ENCODE measurements around the gene ORC3. TPM values are rescaled to one million over a fixed set of nuclear protein-coding genes. Genes with fewer than 3 reads are reported as not detected.

The ORC3 gene
- total and polyA plus RNA-seq, 10 of the 15 experiments (the other 5 are each of a cell fraction or from before 2014, with no cell fraction given) = 27.2 to 76.3 (median 54.6) TPM

DNA sequence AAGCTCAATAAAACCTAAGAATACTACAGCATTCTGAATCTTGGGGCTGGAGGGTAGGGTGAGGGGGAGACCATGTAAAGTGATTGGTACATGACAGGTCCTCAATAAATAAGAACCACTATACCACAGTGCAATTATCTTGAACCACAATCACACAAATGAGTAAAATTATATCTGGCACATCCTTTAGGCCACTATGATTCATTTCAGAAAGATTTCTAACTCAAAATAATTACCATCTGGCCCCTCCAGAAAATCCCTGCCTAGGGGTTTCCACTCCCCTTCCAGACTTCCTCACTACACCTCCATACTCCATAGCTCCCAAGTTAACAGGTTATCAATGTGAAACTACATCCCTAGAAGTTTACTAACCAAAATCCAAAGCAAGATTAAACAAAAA is 92.4 kb downstream of the ORC3 start (continued):
- no peak for TF ChIP-seq TAF1 (IDR thresholded peaks at IDR 0.05; ENCODE audit: borderline replicate concordance, low read depth, low read length)
- peak; percentile 81 for TF ChIP-seq EED (IDR thresholded peaks at IDR 0.05; ENCODE audit: low read depth)
- TF ChIP-seq BHLHE40 (IDR thresholded peaks at IDR 0.05; ENCODE audit: borderline replicate concordance in 1 of 2, low read depth in 2 of 2, low read length in 1 of 2) = peak in 1 of 2 experiments; percentile 54; a peak in 2 of 4 replicates
- TF ChIP-seq MTA3 (IDR thresholded peaks at IDR 0.05; ENCODE audit: borderline replicate concordance, low read length) = peak; percentile 23; the same call in 1 of the 2 replicates
- no peak for TF ChIP-seq E2F8 (IDR thresholded peaks at IDR 0.05; ENCODE audit: low read depth, partially characterized antibody)
- no peak for TF ChIP-seq SUPT20H (IDR thresholded peaks at IDR 0.05; ENCODE audit: borderline replicate concordance, control insufficient read depth, low read depth, low read length)
- no peak for TF ChIP-seq NFYB (IDR thresholded peaks at IDR 0.05; ENCODE audit: insufficient read depth, low read depth, low read length)
- no peak for TF ChIP-seq PRDM15 (CRISPR knock-in tag; IDR thresholded peaks at IDR 0.05)
- TF ChIP-seq GABPA (IDR thresholded peaks at IDR 0.05; ENCODE audit: low read depth) = no peak
- TF ChIP-seq USF2 (IDR thresholded peaks at IDR 0.05; ENCODE audit: borderline replicate concordance, low read depth, low read length) = no peak
- TF ChIP-seq CEBPB (IDR thresholded peaks at IDR 0.05; ENCODE audit: borderline replicate concordance in 1 of 2, low read depth in 2 of 2, low read length in 2 of 2) = 0 out of 4 replicates have a peak, but pooled peaks of 1 of the 2 experiments have one; percentile 44
- no peak for TF ChIP-seq SREBF2 (IDR thresholded peaks at IDR 0.05; ENCODE audit: low read length)
- no peak for TF ChIP-seq BRCA1 (IDR thresholded peaks at IDR 0.05; ENCODE audit: low read depth, low read length)
- TF ChIP-seq, protein P1, sequence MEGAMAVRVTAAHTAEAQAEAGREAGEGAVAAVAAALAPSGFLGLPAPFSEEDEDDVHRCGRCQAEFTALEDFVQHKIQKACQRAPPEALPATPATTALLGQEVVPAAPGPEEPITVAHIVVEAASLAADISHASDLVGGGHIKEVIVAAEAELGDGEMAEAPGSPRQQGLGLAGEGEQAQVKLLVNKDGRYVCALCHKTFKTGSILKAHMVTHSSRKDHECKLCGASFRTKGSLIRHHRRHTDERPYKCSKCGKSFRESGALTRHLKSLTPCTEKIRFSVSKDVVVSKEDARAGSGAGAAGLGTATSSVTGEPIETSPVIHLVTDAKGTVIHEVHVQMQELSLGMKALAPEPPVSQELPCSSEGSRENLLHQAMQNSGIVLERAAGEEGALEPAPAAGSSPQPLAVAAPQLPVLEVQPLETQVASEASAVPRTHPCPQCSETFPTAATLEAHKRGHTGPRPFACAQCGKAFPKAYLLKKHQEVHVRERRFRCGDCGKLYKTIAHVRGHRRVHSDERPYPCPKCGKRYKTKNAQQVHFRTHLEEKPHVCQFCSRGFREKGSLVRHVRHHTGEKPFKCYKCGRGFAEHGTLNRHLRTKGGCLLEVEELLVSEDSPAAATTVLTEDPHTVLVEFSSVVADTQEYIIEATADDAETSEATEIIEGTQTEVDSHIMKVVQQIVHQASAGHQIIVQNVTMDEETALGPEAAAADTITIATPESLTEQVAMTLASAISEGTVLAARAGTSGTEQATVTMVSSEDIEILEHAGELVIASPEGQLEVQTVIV (IDR thresholded peaks at IDR 0.05; ENCODE audit: borderline replicate concordance, partially characterized antibody) = no peak
- TF ChIP-seq, protein P2, sequence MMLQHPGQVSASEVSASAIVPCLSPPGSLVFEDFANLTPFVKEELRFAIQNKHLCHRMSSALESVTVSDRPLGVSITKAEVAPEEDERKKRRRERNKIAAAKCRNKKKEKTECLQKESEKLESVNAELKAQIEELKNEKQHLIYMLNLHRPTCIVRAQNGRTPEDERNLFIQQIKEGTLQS (IDR thresholded peaks at IDR 0.05; ENCODE audit: borderline replicate concordance, extremely low read depth, low read depth, low read length) = no peak
- TF ChIP-seq CBX5 (IDR thresholded peaks at IDR 0.05; ENCODE audit: low read depth) = 0 out of 2 replicates have a peak, but pooled peaks have one; percentile 66
- TF ChIP-seq SIN3A (IDR thresholded peaks at IDR 0.05; ENCODE audit: low read depth, low read length) = no peak
- TF ChIP-seq CBX3 (IDR thresholded peaks at IDR 0.05; ENCODE audit: borderline replicate concordance, low read depth) = no peak
